Measurements from ENCODE around the gene PPM1M.
A peak's percentile ranks its signal among the peaks of the same experiment; 100 is the strongest.
"Not testable (repeated sequence)": the region's sequence is repeated elsewhere in the genome, so short reads cannot be mapped to it uniquely, and the experiment has no call there.

PPM1M gene

GRCh38 chr3:52248165-52248541 lies 2.6 kb downstream of the PPM1M start:
- DNase-seq = no peak

- peak in 1 of 2 experiments; percentile 16 for DNase-seq
Observed at GRCh38 chr3:52248816-52249547, 3.4 kb downstream of the PPM1M start.

GRCh38 chr3:52249683-52250082 lies 4.1 kb downstream of the PPM1M start:
- no peak for DNase-seq

- DNase-seq = no peak
Observed at GRCh38 chr3:52250122-52250521, 4.6 kb downstream of the PPM1M start.

- DNase-seq = no peak
Observed at GRCh38 chr3:52253314-52254304, 8.1 kb downstream of the PPM1M start.

GRCh38 chr3:52254608-52255007 lies 9.0 kb downstream of the PPM1M start:
- DNase-seq = no peak

- DNase-seq = no peak
Observed at GRCh38 chr3:52256159-52256558, 10.6 kb downstream of the PPM1M start.

- DNase-seq = no peak
Observed at GRCh38 chr3:52256622-52257021, 11.1 kb downstream of the PPM1M start.

- no peak for DNase-seq
Observed at GRCh38 chr3:52257911-52258310, 12.4 kb downstream of the PPM1M start.

- DNase-seq = no peak
Observed at GRCh38 chr3:52259035-52259434, 13.5 kb downstream of the PPM1M start.

GRCh38 chr3:52259448-52259847 lies 13.9 kb downstream of the PPM1M start:
- DNase-seq = no peak

- no peak for DNase-seq
Observed at GRCh38 chr3:52262447-52262846, 16.9 kb downstream of the PPM1M start.

- DNase-seq = no peak
Observed at GRCh38 chr3:52265387-52265786, 19.8 kb downstream of the PPM1M start.

GRCh38 chr3:52268036-52268435 lies 22.5 kb downstream of the PPM1M start:
- DNase-seq = no peak

- DNase-seq = no peak
Observed at GRCh38 chr3:52269776-52270175, 24.2 kb downstream of the PPM1M start.

- DNase-seq = no peak
Observed at GRCh38 chr3:52270252-52270754, 24.7 kb downstream of the PPM1M start.

GRCh38 chr3:52272172-52272571 lies 26.6 kb downstream of the PPM1M start:
- DNase-seq = not testable (repeated sequence)

- no peak for DNase-seq
Observed at GRCh38 chr3:52272831-52273230, 27.3 kb downstream of the PPM1M start.

- not testable (repeated sequence) for DNase-seq
Observed at GRCh38 chr3:52274781-52275180, 29.2 kb downstream of the PPM1M start.

- DNase-seq = peak in 1 of 2 experiments; percentile 47
Observed at GRCh38 chr3:52277071-52277964, 31.8 kb downstream of the PPM1M start.

- DNase-seq = peak in 1 of 2 experiments; percentile 51
Observed at GRCh38 chr3:52277972-52278509, 32.5 kb downstream of the PPM1M start.

GRCh38 chr3:52278510-52279069 lies 33.0 kb downstream of the PPM1M start, which contains the start of gene WDR82:
TSS of gene WDR82 (minus strand) at chr3:52278649. CDS start at chr3:52278361, 288 bp downstream.
- peak; percentile 66 to 89 for DNase-seq

Measured in NCI-H446 (cell line).